ENCODE data around the gene ZNF436. TPM values are rescaled to one million over a fixed set of nuclear protein-coding genes. Genes with fewer than 3 reads are reported as not detected.
A peak's percentile ranks its signal among the peaks of the same experiment; 100 is the strongest.

The ZNF436 gene
- total and polyA plus RNA-seq, 2 of the 13 experiments (the other 11 are each of a cell fraction or from before 2014, with no cell fraction given), result 4.3 to 9.9 TPM

- TF ChIP-seq ZNF646 (CRISPR knock-in tag; IDR thresholded peaks at IDR 0.05) (no peak; the same call in 1 of the 2 replicates), ZNF280B (CRISPR knock-in tag; IDR thresholded peaks at IDR 0.05; ENCODE audit: borderline replicate concordance) (no peak), TOE1 (CRISPR knock-in tag; IDR thresholded peaks at IDR 0.05) (no peak; the same call in 1 of the 2 replicates), ZNF761 (CRISPR knock-in tag; conservative IDR thresholded peaks at IDR 0.05) (no peak), RNF2 (conservative IDR thresholded peaks at IDR 0.05; ENCODE audit: low read depth) (peak; percentile 72), HCFC1 (IDR thresholded peaks at IDR 0.05; ENCODE audit: low read depth, low read length) (no peak; the same call in 1 of the 2 replicates), KDM1A (CRISPR knock-in tag; IDR thresholded peaks at IDR 0.05) (no peak), ZNF501 (CRISPR knock-in tag; IDR thresholded peaks at IDR 0.05) (peak; percentile 73), RFX3 (CRISPR knock-in tag; IDR thresholded peaks at IDR 0.05) (no peak), PRDM4 (CRISPR knock-in tag; IDR thresholded peaks at IDR 0.05; ENCODE audit: borderline replicate concordance) (no peak), ZSCAN31 (CRISPR knock-in tag; IDR thresholded peaks at IDR 0.05; ENCODE audit: low read depth) (no peak), YEATS2 (CRISPR knock-in tag; IDR thresholded peaks at IDR 0.05; ENCODE audit: borderline replicate concordance) (peak; percentile 70), ZNF644 (CRISPR knock-in tag; IDR thresholded peaks at IDR 0.05; ENCODE audit: low read depth) (no peak), CEBPB (IDR thresholded peaks at IDR 0.05; ENCODE audit: borderline replicate concordance, low read depth, low read length) (no peak), ZNF780A (CRISPR knock-in tag; IDR thresholded peaks at IDR 0.05) (no peak), CHD4 (IDR thresholded peaks at IDR 0.05; ENCODE audit: borderline replicate concordance, low read length) (no peak), ZNF629 (CRISPR knock-in tag; conservative IDR thresholded peaks at IDR 0.05) (0 out of 2 replicates have a peak, but pooled peaks have one; percentile 3), TGIF2 (CRISPR knock-in tag; IDR thresholded peaks at IDR 0.05) (no peak), ZNF570 (CRISPR knock-in tag; IDR thresholded peaks at IDR 0.05; ENCODE audit: borderline replicate concordance) (no peak), ASH2L (IDR thresholded peaks at IDR 0.05; ENCODE audit: insufficient read length, low read depth, low read length) (peak; percentile 81)
These were observed 25.3 kb downstream of the ZNF436 start, which contains the start of gene HNRNPR (continued) for GRCh38 chr1:23344111-23344986.

Data from HepG2 (cell line).